Gastroesophageal sphincter (tissue), 3 donors: ENCODE results near the gene ADAMTS2.

Experiments
- CTCF ChIP-seq, 4 experiments: fragments of 200-600 bp in 2 of 4; fragments of 450-650 bp in 2 of 4; sonication (generic) in 1 of 4; IDR thresholded peaks; one replicate each; pipeline ENCODE4 v1.5.1; 2017 to 2019; ENCODE audit warnings: antibody characterized with exemption in 4 of 4, mild to moderate bottlenecking in 2 of 4, moderate library complexity in 2 of 4
- EP300 ChIP-seq: sonication (generic); formaldehyde crosslinking; IDR thresholded peaks from one replicate; pipeline ENCODE4 v1.6.1; 2017; ENCODE audit warnings: antibody characterized with exemption, mild to moderate bottlenecking
- POLR2A ChIP-seq, 2 donors: fragments of 450-650 bp; IDR thresholded peaks; one replicate each; pipeline ENCODE4 v1.6.1; 2017; ENCODE audit warnings: antibody characterized with exemption in 2 of 2, mild to moderate bottlenecking in 2 of 2, moderate library complexity in 1 of 2

DNA sequence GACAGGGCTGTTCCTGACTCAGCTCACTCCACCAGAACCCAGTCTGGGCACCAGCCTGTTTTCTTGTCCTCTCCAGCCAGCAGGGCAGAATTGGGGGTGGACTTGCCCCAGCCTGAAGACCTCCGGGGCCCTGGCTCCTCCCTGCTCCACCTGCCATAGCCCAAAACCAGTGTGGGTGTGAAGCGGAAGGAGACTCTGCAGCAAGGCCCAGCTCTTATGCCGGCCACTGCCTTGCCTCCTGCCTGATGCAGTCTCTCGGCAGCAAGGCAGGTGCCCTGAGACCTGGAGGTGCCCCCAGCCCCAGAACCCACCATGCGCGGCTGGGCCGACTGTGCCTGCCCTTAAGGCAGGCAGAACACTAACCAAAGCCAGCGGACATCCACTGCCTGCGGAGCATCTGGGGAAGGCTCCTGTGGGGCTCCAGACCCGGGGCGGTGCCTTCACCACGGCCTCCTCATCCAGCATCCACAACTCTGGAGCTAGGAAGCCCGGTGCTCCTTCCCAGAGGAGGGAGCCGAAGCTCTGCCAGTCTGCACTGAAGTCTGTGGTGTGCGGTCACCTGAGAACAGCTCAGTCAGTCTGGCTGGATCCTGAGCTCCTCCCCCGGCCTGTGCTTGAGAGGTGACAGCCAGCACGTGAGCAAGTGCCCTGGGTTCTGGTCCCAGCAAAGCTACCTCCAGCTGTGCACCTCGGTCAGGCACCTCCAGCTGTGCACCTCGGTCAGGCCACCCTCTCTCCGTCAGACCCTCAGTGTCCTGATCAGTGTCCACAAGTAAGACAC lies 116.7 kb downstream of the ADAMTS2 start:
- TF ChIP-seq POLR2A (IDR thresholded peaks at IDR 0.05) (no peak), CTCF (IDR thresholded peaks at IDR 0.05) (no peak), EP300 (no peak)
